Vagina (tissue), 2 donors: ENCODE measurements around the gene CLIC6. TPM values are rescaled to one million over a fixed set of nuclear protein-coding genes. Genes with fewer than 3 reads are reported as not detected.
A peak's percentile ranks its signal among the peaks of the same experiment; 100 is the strongest.

Experiments used
- DNase-seq, 2 donors: peaks; one replicate each; pipeline ENCODE4 v3.0.0-alpha.2; 2017; ENCODE audit errors: extremely low spot score in 2 of 2
- H3K27ac ChIP-seq: fragments of 200-600 bp; sonication (generic); one replicate; pipeline ENCODE4 v1.5.1; 2019
- H3K27me3 ChIP-seq: fragments of 200-600 bp; sonication (generic); one replicate; pipeline ENCODE4 v1.5.1; 2019
- H3K36me3 ChIP-seq, 2 donors: fragments of 200-600 bp; sonication (generic); one replicate each; pipeline ENCODE4 v1.5.1; 2017 to 2019
- H3K4me1 ChIP-seq: fragments of 200-600 bp; sonication (generic); one replicate; pipeline ENCODE4 v1.5.1; 2019
- H3K4me3 ChIP-seq, 2 donors: fragments of 200-600 bp; sonication (generic); 1 replicate in 1 of 2; 2 replicates in 1 of 2; pipeline ENCODE4 v1.5.1; 2016 to 2019
- H3K9me3 ChIP-seq: fragments of 200-600 bp; sonication (generic); one replicate; pipeline ENCODE4 v1.5.1; 2019
- POLR2A ChIP-seq, 2 donors: fragments of 450-650 bp; IDR thresholded peaks; one replicate each; pipeline ENCODE4 v1.6.1; 2017; ENCODE audit warnings: antibody characterized with exemption in 2 of 2, mild to moderate bottlenecking in 2 of 2, moderate library complexity in 2 of 2
- POLR2AphosphoS5 ChIP-seq, 2 donors: sonication (generic); formaldehyde crosslinking; IDR thresholded peaks; one replicate each; pipeline ENCODE4 v1.9.0; 2017; ENCODE audit warnings: antibody characterized with exemption in 2 of 2, mild to moderate bottlenecking in 2 of 2, low read depth in 1 of 2; ENCODE audit not compliant: insufficient read depth in 1 of 2
- intact Hi-C: fragments of 100-400 bp; cut with DNase I; formaldehyde crosslinking; loops from one replicate; pipeline ENCODE4 v1.15.1; 2023
- total RNA-seq: library from RNA; depleted of rRNA; stranded (reverse); fragments of >200 nt; gene quantifications from one replicate; pipeline ENCODE4 v1.2.3, GENCODE V29; 2016
- TF ChIP-seq, protein P1 (sequence below), 3 experiments: fragments of 450-650 bp in 2 of 3; fragments of 200-600 bp in 1 of 3; sonication (generic) in 1 of 3; IDR thresholded peaks; one replicate each; pipeline ENCODE4 v1.5.1; 2017 to 2019; ENCODE audit warnings: antibody characterized with exemption in 3 of 3, mild to moderate bottlenecking in 2 of 3, moderate library complexity in 2 of 3

Gene CLIC6
- total RNA-seq, 1 donor from 2014 or later: 8.3 TPM

DNA sequence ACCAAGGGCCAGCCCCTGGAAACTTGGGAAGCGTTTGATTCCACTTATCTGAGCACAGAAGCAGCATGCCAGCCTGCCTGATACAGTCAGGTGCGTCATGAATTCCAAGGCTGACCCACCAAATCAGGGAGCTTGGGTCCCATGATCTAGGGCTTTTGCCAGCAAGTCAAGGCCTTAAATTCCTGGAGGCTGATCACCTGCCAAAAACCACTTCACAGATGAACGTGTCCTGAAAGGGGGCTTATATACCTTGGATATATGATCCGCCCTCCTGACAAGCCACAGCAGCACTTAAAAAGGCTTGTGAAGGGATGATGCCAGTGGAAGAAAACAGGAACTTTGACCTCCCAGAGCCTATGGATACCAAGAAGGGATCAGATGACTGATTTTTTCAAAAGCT, 24.0 kb upstream of the CLIC6 start:
- intact Hi-C loops: no loop called here
- Histone ChIP-seq H3K27me3 (no peaks in the 10 kb centered on the region), H3K36me3 (no peaks in the 10 kb centered on the region), H3K9me3 (no peaks in the 10 kb centered on the region), H3K27ac (no peak overlapping the region), H3K4me1 (no peaks in the 10 kb centered on the region), H3K4me3 (no peak overlapping the region)
- peak in 1 of 2 donors; percentile 64 for DNase-seq
- TF ChIP-seq POLR2A (IDR thresholded peaks at IDR 0.05) (no peak), POLR2AphosphoS5 (IDR thresholded peaks at IDR 0.05; ENCODE audit: insufficient read depth in 1 of 2, low read depth in 1 of 2) (no peak)
- TF ChIP-seq, protein P1, sequence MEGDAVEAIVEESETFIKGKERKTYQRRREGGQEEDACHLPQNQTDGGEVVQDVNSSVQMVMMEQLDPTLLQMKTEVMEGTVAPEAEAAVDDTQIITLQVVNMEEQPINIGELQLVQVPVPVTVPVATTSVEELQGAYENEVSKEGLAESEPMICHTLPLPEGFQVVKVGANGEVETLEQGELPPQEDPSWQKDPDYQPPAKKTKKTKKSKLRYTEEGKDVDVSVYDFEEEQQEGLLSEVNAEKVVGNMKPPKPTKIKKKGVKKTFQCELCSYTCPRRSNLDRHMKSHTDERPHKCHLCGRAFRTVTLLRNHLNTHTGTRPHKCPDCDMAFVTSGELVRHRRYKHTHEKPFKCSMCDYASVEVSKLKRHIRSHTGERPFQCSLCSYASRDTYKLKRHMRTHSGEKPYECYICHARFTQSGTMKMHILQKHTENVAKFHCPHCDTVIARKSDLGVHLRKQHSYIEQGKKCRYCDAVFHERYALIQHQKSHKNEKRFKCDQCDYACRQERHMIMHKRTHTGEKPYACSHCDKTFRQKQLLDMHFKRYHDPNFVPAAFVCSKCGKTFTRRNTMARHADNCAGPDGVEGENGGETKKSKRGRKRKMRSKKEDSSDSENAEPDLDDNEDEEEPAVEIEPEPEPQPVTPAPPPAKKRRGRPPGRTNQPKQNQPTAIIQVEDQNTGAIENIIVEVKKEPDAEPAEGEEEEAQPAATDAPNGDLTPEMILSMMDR (IDR thresholded peaks at IDR 0.05): no peak

DNA sequence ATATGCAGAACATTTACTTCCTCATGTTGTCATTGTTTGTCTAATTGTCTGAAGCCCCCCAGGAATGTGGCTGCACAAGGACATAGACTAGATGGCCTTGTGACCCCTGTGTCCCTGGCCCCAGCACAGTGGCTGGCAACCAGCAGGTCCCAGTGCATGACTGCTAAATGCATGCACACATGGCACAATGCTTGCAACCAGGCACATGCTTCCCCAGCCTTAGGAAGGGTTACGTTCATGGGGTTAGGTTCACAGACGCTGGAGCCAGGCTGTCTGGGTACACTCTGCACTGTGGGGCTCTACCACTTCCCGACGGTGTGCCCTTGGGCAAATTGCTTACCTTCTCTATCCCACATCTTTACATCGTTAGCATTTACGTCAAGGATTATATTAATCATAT, 21.2 kb upstream of the CLIC6 start:
- Histone ChIP-seq H3K4me3 (no peak overlapping the region), H3K27ac (no peak overlapping the region), H3K36me3 (no peaks in the 10 kb centered on the region), H3K4me1 (no peaks in the 10 kb centered on the region), H3K9me3 (no peaks in the 10 kb centered on the region), H3K27me3 (no peaks in the 10 kb centered on the region)
- no peak for TF ChIP-seq POLR2AphosphoS5 (IDR thresholded peaks at IDR 0.05; ENCODE audit: insufficient read depth in 1 of 2, low read depth in 1 of 2)
- TF ChIP-seq, protein P1 (IDR thresholded peaks at IDR 0.05): no peak
- no peak for TF ChIP-seq POLR2A (IDR thresholded peaks at IDR 0.05)
- DNase-seq: no peak
- intact Hi-C loops: no loop called here

GRCh38 chr21:34648739-34649297, 20.0 kb upstream of the CLIC6 start:
- TF ChIP-seq, protein P1 (IDR thresholded peaks at IDR 0.05): no peak
- no peak for TF ChIP-seq POLR2AphosphoS5 (IDR thresholded peaks at IDR 0.05; ENCODE audit: insufficient read depth in 1 of 2, low read depth in 1 of 2)
- no peak for TF ChIP-seq POLR2A (IDR thresholded peaks at IDR 0.05)
- Histone ChIP-seq H3K27ac (no peak overlapping the region), H3K27me3 (no peaks in the 10 kb centered on the region), H3K36me3 (no peaks in the 10 kb centered on the region), H3K4me3 (no peak overlapping the region), H3K4me1 (no peaks in the 10 kb centered on the region), H3K9me3 (no peaks in the 10 kb centered on the region)
- intact Hi-C loops: no loop called here
- no peak for DNase-seq

DNA sequence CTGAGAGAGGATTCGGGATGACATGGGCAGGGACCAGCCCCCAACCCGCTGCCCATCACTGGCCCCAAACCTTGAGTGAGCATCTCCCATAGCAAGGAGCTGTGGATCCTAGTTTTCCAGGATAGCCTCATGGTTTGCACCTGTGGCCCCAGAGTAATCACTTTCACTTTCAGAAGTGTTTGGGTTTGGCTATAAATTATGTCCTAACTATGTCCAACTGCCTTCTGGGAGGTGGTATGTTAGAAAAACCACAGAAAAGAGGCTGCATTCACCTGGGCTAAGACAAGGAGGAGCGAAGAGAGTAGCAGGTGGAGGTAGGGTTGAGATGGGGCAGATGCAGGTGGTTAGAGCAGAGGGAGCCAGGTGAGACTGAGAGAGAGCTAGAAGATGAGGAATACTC, 19.4 kb upstream of the CLIC6 start:
- Histone ChIP-seq H3K27ac (no peak overlapping the region), H3K27me3 (no peaks in the 10 kb centered on the region), H3K4me3 (no peak overlapping the region), H3K9me3 (no peaks in the 10 kb centered on the region), H3K36me3 (no peaks in the 10 kb centered on the region), H3K4me1 (no peaks in the 10 kb centered on the region)
- no peak for TF ChIP-seq POLR2AphosphoS5 (IDR thresholded peaks at IDR 0.05; ENCODE audit: insufficient read depth in 1 of 2, low read depth in 1 of 2)
- no peak for DNase-seq
- intact Hi-C loops: no loop called here

DNA sequence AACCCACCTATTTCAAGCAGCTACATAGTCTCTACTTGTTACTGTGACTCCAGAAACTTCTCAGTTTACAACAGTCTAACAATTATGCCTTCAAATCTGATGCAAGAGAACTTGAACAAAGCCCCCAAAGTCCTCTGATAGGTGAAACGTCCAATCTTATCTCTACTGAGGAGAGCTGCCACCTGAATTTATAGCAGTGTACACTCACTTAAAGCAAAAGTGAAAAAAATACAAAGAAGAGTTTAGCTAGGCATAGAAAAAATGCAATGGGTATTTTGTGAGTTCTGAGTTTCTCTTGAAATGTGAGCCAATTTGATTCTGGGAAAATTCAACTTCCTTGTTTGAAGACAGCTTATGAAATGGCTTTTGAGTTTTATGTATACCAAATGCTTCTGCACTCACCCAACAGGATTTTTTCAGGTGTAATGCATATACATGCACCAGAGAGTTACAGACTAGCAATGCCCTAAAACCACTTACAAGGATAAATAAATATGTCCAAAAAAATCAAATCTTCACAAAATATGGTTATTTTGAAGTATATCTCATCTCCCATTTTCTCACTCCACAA, 17.8 kb upstream of the CLIC6 start:
- Histone ChIP-seq H3K4me3 (no peak overlapping the region), H3K36me3 (no peaks in the 10 kb centered on the region), H3K4me1 (no peaks in the 10 kb centered on the region), H3K9me3 (no peaks in the 10 kb centered on the region), H3K27ac (no peak overlapping the region), H3K27me3 (no peaks in the 10 kb centered on the region)
- DNase-seq: no peak
- TF ChIP-seq POLR2A (IDR thresholded peaks at IDR 0.05) (no peak), POLR2AphosphoS5 (IDR thresholded peaks at IDR 0.05; ENCODE audit: insufficient read depth in 1 of 2, low read depth in 1 of 2) (no peak)
- TF ChIP-seq, protein P1 (IDR thresholded peaks at IDR 0.05): no peak
- intact Hi-C loops: no loop called here
